ENCODE measurements around the gene CRAMP1.

CRAMP1 gene

GRCh38 chr16:1665829-1666228 lies 53.7 kb downstream of the CRAMP1 start:
- TF ChIP-seq ZIC2 (tag by site-specific recombination; IDR thresholded peaks at IDR 0.05) (peak; percentile 54), ZNF214 (tag by site-specific recombination; IDR thresholded peaks at IDR 0.05; ENCODE audit: borderline replicate concordance) (no peak)
- POLR2A ChIA-PET = no interaction called here
- H3K4me3 ChIP-seq (ENCODE audit: low read depth, low read length) = no peak overlapping the region
- no peaks in the 10 kb centered on the region for H3K4me1 ChIP-seq (ENCODE audit: control insufficient read depth, insufficient read depth, low read length)
- CTCF ChIA-PET = interaction anchor here (0.6 kb wide), 2 partner anchors 12 to 1178 kb away, joined by 3 to 4 read pairs; partner anchors contain the start of gene JPT2
- H3K36me3 ChIP-seq (ENCODE audit: control insufficient read depth in 2 of 2, insufficient read depth in 1 of 2, low read length in 2 of 2) = peaks cover 10 to 92% of the 10 kb centered on the region in 2 experiments
- no peak overlapping the region for H3K27ac ChIP-seq (ENCODE audit: extremely low read depth, low read depth, low read length)
- H3K9me3 ChIP-seq (ENCODE audit: control insufficient read depth, insufficient read depth, low read depth, low read length) = no peaks in the 10 kb centered on the region

- Histone ChIP-seq H3K27ac (ENCODE audit: extremely low read depth, low read depth, low read length) (no peak overlapping the region), H3K9me3 (ENCODE audit: control insufficient read depth, insufficient read depth, low read depth, low read length) (no peaks in the 10 kb centered on the region), H3K36me3 (ENCODE audit: control insufficient read depth in 2 of 2, insufficient read depth in 1 of 2, low read length in 2 of 2) (peaks cover 7 to 96% of the 10 kb centered on the region in 2 experiments), H3K4me1 (ENCODE audit: control insufficient read depth, insufficient read depth, low read length) (no peaks in the 10 kb centered on the region), H3K4me3 (ENCODE audit: low read depth, low read length) (no peak overlapping the region)
- ChIA-PET POLR2A (no interaction called here), CTCF (no interaction called here)
- TF ChIP-seq ZNF280D (tag by site-specific recombination; IDR thresholded peaks at IDR 0.05) (no peak), ZNF175 (tag by site-specific recombination; IDR thresholded peaks at IDR 0.05) (no peak), TSHZ1 (tag by site-specific recombination; IDR thresholded peaks at IDR 0.05; ENCODE audit: borderline replicate concordance) (no peak), ZBTB7A (tag by site-specific recombination; IDR thresholded peaks at IDR 0.05; ENCODE audit: low read depth) (no peak), ZNF48 (tag by site-specific recombination; IDR thresholded peaks at IDR 0.05) (no peak), PATZ1 (tag by site-specific recombination; IDR thresholded peaks at IDR 0.05) (no peak), PRDM4 (tag by site-specific recombination; IDR thresholded peaks at IDR 0.05) (no peak), ZFP37 (tag by site-specific recombination; IDR thresholded peaks at IDR 0.05) (no peak), ZNF23 (tag by site-specific recombination; IDR thresholded peaks at IDR 0.05; ENCODE audit: borderline replicate concordance) (no peak), ZNF341 (tag by site-specific recombination; IDR thresholded peaks at IDR 0.05; ENCODE audit: low read depth) (no peak), ZNF561 (tag by site-specific recombination; IDR thresholded peaks at IDR 0.05; ENCODE audit: borderline replicate concordance) (no peak), ZNF518A (tag by site-specific recombination; conservative IDR thresholded peaks at IDR 0.05; ENCODE audit: low read depth) (no peak), ZBTB1 (tag by site-specific recombination; IDR thresholded peaks at IDR 0.05) (no peak), ZNF473 (tag by site-specific recombination; IDR thresholded peaks at IDR 0.05) (no peak), ZNF266 (tag by site-specific recombination; IDR thresholded peaks at IDR 0.05; ENCODE audit: low read depth) (no peak), ZBTB21 (tag by site-specific recombination; IDR thresholded peaks at IDR 0.05) (no peak)
Observed at GRCh38 chr16:1666316-1666715, 54.2 kb downstream of the CRAMP1 start.
